HEK293T (cell line): Measurements from ENCODE around the gene SLC13A3.

ENCODE experiments used
- BHLHE40 ChIP-seq: fragments of 450-650 bp; IDR thresholded peaks from 2 replicates; pipeline ENCODE4 v1.6.1; 2016; ENCODE audit warnings: mild to moderate bottlenecking, moderate library complexity, borderline replicate concordance
- CTBP1 ChIP-seq: fragments of 450-650 bp; IDR thresholded peaks from 2 replicates; pipeline ENCODE4 v1.6.1; 2016; ENCODE audit warnings: borderline replicate concordance
- FOXK2 ChIP-seq: fragments of 450-650 bp; IDR thresholded peaks from 2 replicates; pipeline ENCODE4 v1.6.1; 2016; ENCODE audit warnings: mild to moderate bottlenecking
- FOXM1 ChIP-seq: fragments of 450-650 bp; IDR thresholded peaks from 2 replicates; pipeline ENCODE4 v1.6.1; 2017; ENCODE audit warnings: mild to moderate bottlenecking, borderline replicate concordance
- HDGF ChIP-seq: fragments of 450-650 bp; IDR thresholded peaks from 2 replicates; pipeline ENCODE4 v1.6.1; 2017; ENCODE audit warnings: antibody characterized with exemption, borderline replicate concordance
- SP1 ChIP-seq: fragments of 450-650 bp; IDR thresholded peaks from 2 replicates; pipeline ENCODE4 v1.6.1; 2017
- SUZ12 ChIP-seq: fragments of 450-650 bp; IDR thresholded peaks from 2 replicates; pipeline ENCODE4 v1.6.1; 2016; ENCODE audit warnings: mild to moderate bottlenecking

GRCh38 chr20:46562373-46563169 lies 88.7 kb downstream of the SLC13A3 start:
- no peak for TF ChIP-seq SP1
- TF ChIP-seq BHLHE40 = no peak
- TF ChIP-seq HDGF = no peak
- TF ChIP-seq FOXM1 = no peak
- TF ChIP-seq CTBP1 = no peak
- no peak for TF ChIP-seq SUZ12
- TF ChIP-seq FOXK2 = no peak
